Keratinocyte (primary cell): ENCODE results near the gene CCER1.

Experiments used
- EZH2 ChIP-seq: IDR thresholded peaks from one replicate; pipeline ENCODE4 v1.6.1; 2012; ENCODE audit warnings: inconsistent platforms, mild to moderate bottlenecking, low read length, moderate library complexity
- TF ChIP-seq, protein P1 (sequence below), 3 experiments: IDR thresholded peaks in 1 of 3; conservative IDR thresholded peaks in 1 of 3; optimal IDR thresholded peaks in 1 of 3; 2 replicates in 2 of 3; 3 replicates in 1 of 3; pipeline versions ENCODE3 to v1.5.1; 2011; ENCODE audit warnings: low read length in 3 of 3, mild to moderate bottlenecking in 3 of 3, moderate library complexity in 2 of 3, control low read depth in 1 of 3, inconsistent platforms in 1 of 3; ENCODE audit not compliant: insufficient read depth in 2 of 3; ENCODE audit errors: extremely low read depth in 1 of 3

DNA sequence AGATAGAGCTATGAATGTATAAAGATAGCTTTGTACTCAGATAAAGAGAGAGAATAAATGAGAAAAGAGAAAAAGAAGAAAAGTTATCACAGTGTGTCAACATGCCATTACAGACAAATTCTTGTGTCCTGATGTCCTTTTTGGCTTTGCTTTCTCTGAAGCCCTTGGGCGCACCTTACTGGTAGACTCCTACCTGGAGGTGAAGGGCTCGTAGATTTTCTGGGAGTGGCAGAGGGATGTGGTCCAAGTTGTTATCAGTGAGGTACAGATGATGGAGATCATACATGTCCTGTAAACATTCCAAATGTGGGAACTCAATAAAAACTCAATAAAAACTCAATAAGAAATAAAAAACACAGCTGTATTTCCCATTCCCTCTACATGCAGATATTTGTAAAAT is 14.9 kb upstream of the CCER1 start:
- TF ChIP-seq, protein P1, sequence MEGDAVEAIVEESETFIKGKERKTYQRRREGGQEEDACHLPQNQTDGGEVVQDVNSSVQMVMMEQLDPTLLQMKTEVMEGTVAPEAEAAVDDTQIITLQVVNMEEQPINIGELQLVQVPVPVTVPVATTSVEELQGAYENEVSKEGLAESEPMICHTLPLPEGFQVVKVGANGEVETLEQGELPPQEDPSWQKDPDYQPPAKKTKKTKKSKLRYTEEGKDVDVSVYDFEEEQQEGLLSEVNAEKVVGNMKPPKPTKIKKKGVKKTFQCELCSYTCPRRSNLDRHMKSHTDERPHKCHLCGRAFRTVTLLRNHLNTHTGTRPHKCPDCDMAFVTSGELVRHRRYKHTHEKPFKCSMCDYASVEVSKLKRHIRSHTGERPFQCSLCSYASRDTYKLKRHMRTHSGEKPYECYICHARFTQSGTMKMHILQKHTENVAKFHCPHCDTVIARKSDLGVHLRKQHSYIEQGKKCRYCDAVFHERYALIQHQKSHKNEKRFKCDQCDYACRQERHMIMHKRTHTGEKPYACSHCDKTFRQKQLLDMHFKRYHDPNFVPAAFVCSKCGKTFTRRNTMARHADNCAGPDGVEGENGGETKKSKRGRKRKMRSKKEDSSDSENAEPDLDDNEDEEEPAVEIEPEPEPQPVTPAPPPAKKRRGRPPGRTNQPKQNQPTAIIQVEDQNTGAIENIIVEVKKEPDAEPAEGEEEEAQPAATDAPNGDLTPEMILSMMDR (optimal IDR thresholded peaks at IDR 0.05 in 1 of 3, IDR thresholded peaks at IDR 0.05 in 1 of 3, conservative IDR thresholded peaks at IDR 0.05 in 1 of 3; ENCODE audit: extremely low read depth in 1 of 3, insufficient read depth in 2 of 3, low read length in 3 of 3), result no peak
- TF ChIP-seq EZH2, result no peak
